Left lung (tissue), 10 donors: ENCODE measurements around the gene CUEDC1. TPM values are rescaled to one million over a fixed set of nuclear protein-coding genes. Genes with fewer than 3 reads are reported as not detected.

Experiments
- ATAC-seq: fragments of 200-7000 bp; cut with Tn5 transposase; one replicate; pipeline ENCODE4 v1.9.1; 2020; ENCODE audit warnings: moderate library complexity
- DNase-seq, 4 donors: peaks; one replicate each; pipeline ENCODE4 v3.0.0-alpha.2; 2013 to 2020
- H3K27ac ChIP-seq, 2 donors: fragments of 200-600 bp; sonication (generic) in 1 of 2; one replicate each; pipeline versions ENCODE4 v1.5.0 to v1.8.0; 2020 to 2021
- H3K27me3 ChIP-seq, 2 donors: fragments of 200-600 bp; sonication (generic) in 1 of 2; one replicate each; pipeline versions ENCODE4 v1.5.0 to v1.8.0; 2020 to 2021
- H3K36me3 ChIP-seq, 2 donors: fragments of 200-600 bp; sonication (generic) in 1 of 2; one replicate each; pipeline versions ENCODE4 v1.5.0 to v1.8.0; 2020 to 2021
- H3K4me1 ChIP-seq, 2 donors: fragments of 200-600 bp; one replicate each; pipeline ENCODE4 v1.8.0; 2021
- H3K4me3 ChIP-seq, 2 donors: fragments of 200-600 bp; sonication (generic) in 1 of 2; one replicate each; pipeline versions ENCODE4 v1.5.0 to v1.8.0; 2020 to 2021; ENCODE audit warnings: mild to moderate bottlenecking in 1 of 2
- H3K9me3 ChIP-seq, 2 donors: fragments of 200-600 bp; sonication (generic) in 1 of 2; one replicate each; pipeline versions ENCODE4 v1.5.0 to v1.8.0; 2020 to 2021
- intact Hi-C, 2 donors: fragments of 100-400 bp; cut with DNase I; formaldehyde crosslinking; loops; one replicate each; pipeline versions ENCODE4 v1.11.2 to v1.14.2; 2022
- polyA plus RNA-seq, 6 donors: library from polyadenylated mRNA; unstranded; fragments of 120-200 nt; gene quantifications; one replicate each; pipeline ENCODE4 v1.2.1, GENCODE V29; 2013; ENCODE audit not compliant: insufficient read length in 6 of 6
- total RNA-seq, 2 donors: library from RNA; stranded (reverse); fragmentation: NEBNext Ultra II Directional; extraction: Animal tissue kit (Norgen Biotek cat#: 25700); gene quantifications; one replicate each; pipeline ENCODE4 v1.2.1, GENCODE V29; 2021
- TF ChIP-seq, protein P1 (sequence below), 2 donors: fragments of 200-600 bp; sonication (generic) in 1 of 2; IDR thresholded peaks; one replicate each; pipeline versions ENCODE4 v1.5.0 to v1.8.0; 2021; ENCODE audit warnings: antibody characterized with exemption in 2 of 2
- donor health status: DM: no; HTN: yes; CAD: no.
- donor health status: DM: no; HTN: no; CAD: no.

The CUEDC1 gene
- total and polyA plus RNA-seq, 8 donors = 38.2 to 47.7 (median 42.6) TPM

DNA sequence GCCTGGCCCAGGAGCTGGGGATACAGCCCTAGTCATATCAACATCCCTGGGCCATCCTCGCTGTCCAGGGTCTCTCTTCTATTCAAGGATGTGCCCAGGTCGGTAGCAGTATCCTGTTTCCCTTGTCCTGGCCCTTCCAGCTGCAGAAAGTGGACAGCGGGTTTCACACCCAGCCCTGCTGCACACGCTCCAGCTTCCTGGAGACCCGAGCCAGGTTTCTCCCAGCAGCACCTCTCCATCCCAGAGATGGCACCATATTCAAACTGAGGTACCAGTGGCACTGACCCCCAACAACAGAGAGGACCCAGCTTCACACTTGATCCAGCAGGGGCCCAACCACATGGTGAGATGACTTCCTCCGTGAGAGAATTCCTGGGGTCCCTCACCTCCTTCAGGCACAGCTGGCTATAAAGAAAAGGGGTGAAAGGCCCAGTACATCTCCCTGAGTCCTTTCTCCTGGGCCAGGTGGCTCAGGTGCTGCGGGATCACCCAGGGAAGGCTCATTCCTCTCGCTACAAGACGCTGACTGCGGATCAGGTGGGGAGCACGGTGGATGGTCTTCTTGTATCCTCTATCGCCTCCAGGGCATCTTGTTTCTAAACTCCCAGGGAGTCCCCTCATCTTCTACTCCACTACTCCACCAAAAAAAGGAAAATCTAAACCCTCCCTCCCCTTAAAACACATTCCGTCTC lies 1.4 kb downstream of the CUEDC1 start:
- TF ChIP-seq, protein P1, sequence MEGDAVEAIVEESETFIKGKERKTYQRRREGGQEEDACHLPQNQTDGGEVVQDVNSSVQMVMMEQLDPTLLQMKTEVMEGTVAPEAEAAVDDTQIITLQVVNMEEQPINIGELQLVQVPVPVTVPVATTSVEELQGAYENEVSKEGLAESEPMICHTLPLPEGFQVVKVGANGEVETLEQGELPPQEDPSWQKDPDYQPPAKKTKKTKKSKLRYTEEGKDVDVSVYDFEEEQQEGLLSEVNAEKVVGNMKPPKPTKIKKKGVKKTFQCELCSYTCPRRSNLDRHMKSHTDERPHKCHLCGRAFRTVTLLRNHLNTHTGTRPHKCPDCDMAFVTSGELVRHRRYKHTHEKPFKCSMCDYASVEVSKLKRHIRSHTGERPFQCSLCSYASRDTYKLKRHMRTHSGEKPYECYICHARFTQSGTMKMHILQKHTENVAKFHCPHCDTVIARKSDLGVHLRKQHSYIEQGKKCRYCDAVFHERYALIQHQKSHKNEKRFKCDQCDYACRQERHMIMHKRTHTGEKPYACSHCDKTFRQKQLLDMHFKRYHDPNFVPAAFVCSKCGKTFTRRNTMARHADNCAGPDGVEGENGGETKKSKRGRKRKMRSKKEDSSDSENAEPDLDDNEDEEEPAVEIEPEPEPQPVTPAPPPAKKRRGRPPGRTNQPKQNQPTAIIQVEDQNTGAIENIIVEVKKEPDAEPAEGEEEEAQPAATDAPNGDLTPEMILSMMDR (IDR thresholded peaks at IDR 0.05) = no peak
- H3K27me3 ChIP-seq = peaks cover 0 to 26% of the 10 kb centered on the region in 2 donors
- peak overlapping the region; percentile 50 to 69 for H3K4me3 ChIP-seq
- ATAC-seq (no peak), DNase-seq (peak in 1 of 4 donors; percentile 34)
- H3K4me1 ChIP-seq = peaks cover 44 to 70% of the 10 kb centered on the region in 2 donors
- intact Hi-C loops = no loop called here
- no peaks in the 10 kb centered on the region for H3K9me3 ChIP-seq
- no peaks in the 10 kb centered on the region for H3K36me3 ChIP-seq
- peak overlapping the region; percentile 90 to 91 for H3K27ac ChIP-seq

DNA sequence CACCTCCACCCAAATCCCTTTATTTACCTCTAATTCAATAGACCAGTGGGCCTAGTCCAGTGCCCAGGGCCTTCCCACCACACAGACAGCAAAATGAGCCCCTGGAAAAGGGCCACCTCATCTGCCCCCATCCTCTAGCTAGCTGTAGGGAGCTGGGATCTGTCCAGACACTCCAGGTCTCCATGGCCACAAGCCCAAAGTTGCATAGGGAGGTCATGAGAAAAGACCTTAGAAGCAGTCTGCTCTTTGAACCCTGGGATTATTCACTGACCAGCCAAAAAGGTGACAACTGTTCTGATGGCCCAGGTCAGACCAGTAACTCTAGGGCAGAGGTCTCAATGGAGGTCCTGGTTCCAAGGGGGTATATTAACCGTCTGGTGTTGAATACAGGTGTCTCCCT lies 2.0 kb downstream of the CUEDC1 start:
- TF ChIP-seq, protein P1 (IDR thresholded peaks at IDR 0.05) = no peak
- H3K36me3 ChIP-seq = no peaks in the 10 kb centered on the region
- no peaks in the 10 kb centered on the region for H3K9me3 ChIP-seq
- peak overlapping the region in 1 of 2 donors; percentile 91 for H3K27ac ChIP-seq
- DNase-seq (no peak), ATAC-seq (no peak)
- peaks cover 50 to 77% of the 10 kb centered on the region in 2 donors for H3K4me1 ChIP-seq
- intact Hi-C loops = no loop called here
- H3K27me3 ChIP-seq = peaks cover 0 to 26% of the 10 kb centered on the region in 2 donors
- H3K4me3 ChIP-seq = no peak overlapping the region

- ATAC-seq (peak; percentile 51), DNase-seq (peak in 1 of 4 donors; percentile 76)
- peaks cover 0 to 8% of the 10 kb centered on the region in 2 donors for H3K27me3 ChIP-seq
- H3K27ac ChIP-seq = peak overlapping the region; percentile 87 to 91
- intact Hi-C loops = no loop called here
- H3K9me3 ChIP-seq = no peaks in the 10 kb centered on the region
- no peak overlapping the region for H3K4me3 ChIP-seq
- H3K4me1 ChIP-seq = peaks cover 59 to 96% of the 10 kb centered on the region in 2 donors
- no peaks in the 10 kb centered on the region for H3K36me3 ChIP-seq
- TF ChIP-seq, protein P1 (IDR thresholded peaks at IDR 0.05) = no peak
Measured at GRCh38 chr17:57949649-57950048, 5.6 kb downstream of the CUEDC1 start.

DNA sequence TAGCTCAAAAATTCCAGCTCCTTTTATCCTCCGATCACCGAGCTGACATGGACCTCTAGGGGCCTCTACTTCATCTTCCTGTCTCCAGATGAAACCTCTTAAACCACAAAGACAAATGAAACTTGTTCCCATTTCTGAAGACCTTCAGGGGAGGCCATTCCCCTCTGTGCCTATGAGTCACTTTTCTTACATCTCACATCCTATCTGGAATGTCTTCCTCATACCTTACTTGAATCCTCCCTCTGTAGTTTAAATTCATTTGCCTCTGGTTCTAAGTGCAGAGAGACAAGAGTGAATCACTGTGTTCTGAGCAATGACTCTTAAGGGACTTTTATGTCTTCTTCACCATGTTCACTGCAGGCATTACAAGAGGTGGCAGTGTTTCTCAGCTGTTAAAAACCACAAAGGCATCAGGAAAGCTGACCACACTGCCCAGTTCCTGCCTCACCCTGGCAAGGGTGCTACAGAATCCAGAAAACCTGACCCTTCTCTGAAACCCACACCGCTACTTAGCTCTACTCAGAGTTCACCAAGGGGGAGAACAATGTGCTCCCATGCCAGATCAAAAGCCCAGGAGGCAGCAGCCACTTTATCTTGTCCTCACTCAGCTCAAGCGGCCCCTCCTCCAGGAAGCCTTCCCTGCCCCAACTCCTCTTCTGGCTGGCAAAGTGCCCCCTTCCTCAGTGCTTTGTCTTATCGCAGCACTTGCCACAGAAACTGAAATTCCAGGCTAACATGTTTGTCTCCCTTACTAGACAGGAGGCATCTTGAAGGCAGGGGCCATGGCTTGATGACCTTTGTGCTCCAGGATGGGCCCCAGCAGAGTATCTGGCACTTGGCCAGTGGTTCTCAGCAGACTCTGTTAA lies 6.4 kb downstream of the CUEDC1 start:
- peak overlapping the region; percentile 87 to 91 for H3K27ac ChIP-seq
- H3K27me3 ChIP-seq = no peaks in the 10 kb centered on the region
- intact Hi-C loops = no loop called here
- H3K9me3 ChIP-seq = no peaks in the 10 kb centered on the region
- TF ChIP-seq, protein P1 (IDR thresholded peaks at IDR 0.05) = no peak
- H3K4me3 ChIP-seq = no peak overlapping the region
- no peak for DNase-seq
- no peaks in the 10 kb centered on the region for H3K36me3 ChIP-seq
- peaks cover 54 to 88% of the 10 kb centered on the region in 2 donors for H3K4me1 ChIP-seq
- peak; percentile 40 for ATAC-seq

DNA sequence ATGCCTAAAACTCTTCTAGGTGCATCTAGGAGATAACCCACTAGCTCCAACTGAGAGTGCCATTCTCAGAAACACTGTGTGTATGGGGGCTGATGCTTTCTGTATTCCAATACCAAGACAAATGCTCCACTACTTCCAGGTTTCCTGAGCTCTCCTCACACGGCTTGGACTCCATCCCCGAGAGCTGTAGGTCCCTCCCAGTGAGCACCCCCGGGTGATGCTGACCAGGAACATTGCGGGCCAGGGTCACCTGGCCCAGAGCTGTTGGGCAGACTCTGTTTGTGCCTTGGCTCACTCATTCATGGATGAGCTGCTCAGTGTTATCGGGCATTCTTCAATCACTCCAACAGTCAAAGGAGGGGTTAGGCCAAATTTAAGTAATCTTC lies 7.0 kb downstream of the CUEDC1 start:
- DNase-seq = no peak
- H3K9me3 ChIP-seq = no peaks in the 10 kb centered on the region
- H3K4me1 ChIP-seq = peaks cover 51 to 88% of the 10 kb centered on the region in 2 donors
- intact Hi-C loops = no loop called here
- TF ChIP-seq, protein P1 (IDR thresholded peaks at IDR 0.05) = no peak
- no peak for ATAC-seq
- no peaks in the 10 kb centered on the region for H3K36me3 ChIP-seq
- peak overlapping the region; percentile 87 to 91 for H3K27ac ChIP-seq
- H3K27me3 ChIP-seq = no peaks in the 10 kb centered on the region
- no peak overlapping the region for H3K4me3 ChIP-seq
